ENCODE measurements around the gene KCNQ1. TPM values are rescaled to one million over a fixed set of nuclear protein-coding genes. Genes with fewer than 3 reads are reported as not detected.

KCNQ1 gene
- polyA plus RNA-seq, 1 of the 3 experiments (the other 2 are of a cell fraction), result 0.05 TPM

DNA sequence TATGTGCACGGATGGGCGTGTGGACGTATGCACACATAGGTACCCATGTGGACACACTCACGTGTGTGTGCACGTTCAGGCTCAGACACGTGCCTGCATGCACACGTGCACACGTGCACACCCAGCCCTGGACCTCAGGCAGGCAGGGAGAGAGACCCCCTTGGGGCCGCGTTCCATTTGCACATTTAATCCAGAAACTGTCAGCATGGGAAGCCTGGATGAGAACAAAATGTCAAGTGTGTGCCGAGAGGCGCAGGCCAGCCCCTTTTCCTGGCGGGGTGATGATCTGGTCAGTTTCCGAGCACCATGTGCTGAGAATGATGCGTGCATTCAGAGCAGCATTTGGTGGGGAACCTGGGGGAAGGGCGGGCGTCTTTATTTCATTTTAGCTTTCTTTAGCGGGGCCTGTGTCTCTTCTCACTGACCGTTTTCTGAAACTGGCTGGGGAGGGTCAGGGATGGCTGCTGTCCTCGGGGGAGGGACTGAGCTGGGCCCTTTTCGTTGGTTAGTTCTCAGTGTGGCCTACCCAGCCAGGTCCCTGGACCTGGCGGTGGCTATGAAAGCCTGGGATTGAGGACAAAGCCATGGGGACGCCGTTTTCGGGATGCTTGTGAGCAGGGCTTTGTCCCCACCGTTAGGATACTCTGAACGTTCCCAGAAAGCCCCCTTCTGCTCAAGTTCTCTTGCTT is 96.3 kb downstream of the KCNQ1 start (continued):
- TF ChIP-seq RXRA (IDR thresholded peaks at IDR 0.05; ENCODE audit: borderline replicate concordance, low read depth) (no peak), YY1 (IDR thresholded peaks at IDR 0.05; ENCODE audit: low read depth) (no peak), EP300 (IDR thresholded peaks at IDR 0.05; ENCODE audit: borderline replicate concordance in 1 of 2, low read depth in 1 of 2, low read length in 1 of 2) (no peak)

- Histone ChIP-seq H2AFZ (ENCODE audit: low read depth) (no peak overlapping the region), H3K79me2 (ENCODE audit: insufficient read depth) (no peaks in the 10 kb centered on the region), H3K9me3 (no peaks in the 10 kb centered on the region), H3F3A (replicated peaks; ENCODE audit: insufficient read depth) (no peaks in the 10 kb centered on the region), H3K4me3 (ENCODE audit: low read depth in 2 of 2, low read length in 1 of 2) (no peak overlapping the region), H3K36me3 (replicated peaks in 1 of 2; ENCODE audit: control insufficient read depth in 1 of 2, insufficient read depth in 2 of 2, low read length in 1 of 2) (no peaks in the 10 kb centered on the region), H3K4me2 (no peak overlapping the region), H3K9ac (no peak overlapping the region), H3K4me1 (ENCODE audit: control insufficient read depth in 1 of 2, insufficient read depth in 2 of 2, low read depth in 1 of 2, low read length in 1 of 2) (no peaks in the 10 kb centered on the region), H3K9me2 (no peaks in the 10 kb centered on the region), H3K27ac (ENCODE audit: low read depth in 2 of 2, low read length in 1 of 2) (no peak overlapping the region), H4K20me1 (ENCODE audit: insufficient read depth) (no peaks in the 10 kb centered on the region), H3K27me3 (ENCODE audit: insufficient read depth) (no peaks in the 10 kb centered on the region)
- 53% methylated on average over 8 of the region's 14 CpGs for WGBS (ENCODE audit: low lambda C conversion rate)
- TF ChIP-seq GATA2 (CRISPR knock-in tag; IDR thresholded peaks at IDR 0.05), result no peak
- no peak for TF ChIP-seq POLR2AphosphoS5 (IDR thresholded peaks at IDR 0.05; ENCODE audit: low read depth, low read length)
- no peak for TF ChIP-seq ELF1 (IDR thresholded peaks at IDR 0.05)
- TF ChIP-seq MXI1 (IDR thresholded peaks at IDR 0.05; ENCODE audit: low read depth, low read length), result no peak
- TF ChIP-seq, protein P1, sequence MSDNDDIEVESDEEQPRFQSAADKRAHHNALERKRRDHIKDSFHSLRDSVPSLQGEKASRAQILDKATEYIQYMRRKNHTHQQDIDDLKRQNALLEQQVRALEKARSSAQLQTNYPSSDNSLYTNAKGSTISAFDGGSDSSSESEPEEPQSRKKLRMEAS (IDR thresholded peaks at IDR 0.05; ENCODE audit: low read depth), result no peak
- TF ChIP-seq REST (IDR thresholded peaks at IDR 0.05; ENCODE audit: low read depth, low read length), result no peak
- TF ChIP-seq FOSL2 (IDR thresholded peaks at IDR 0.05; ENCODE audit: borderline replicate concordance, low read depth), result no peak
- TF ChIP-seq TCF12 (IDR thresholded peaks at IDR 0.05), result no peak
- TF ChIP-seq NFIC (IDR thresholded peaks at IDR 0.05; ENCODE audit: borderline replicate concordance), result no peak
- no peak for TF ChIP-seq GABPA (IDR thresholded peaks at IDR 0.05; ENCODE audit: low read depth)
- no peak for TF ChIP-seq TAF1 (IDR thresholded peaks at IDR 0.05; ENCODE audit: borderline replicate concordance, low read depth, low read length)
- TF ChIP-seq NRF1 (IDR thresholded peaks at IDR 0.05; ENCODE audit: low read depth, low read length), result no peak
- no peak for TF ChIP-seq MEF2A (IDR thresholded peaks at IDR 0.05; ENCODE audit: borderline replicate concordance, low read depth)
- TF ChIP-seq, protein P2, sequence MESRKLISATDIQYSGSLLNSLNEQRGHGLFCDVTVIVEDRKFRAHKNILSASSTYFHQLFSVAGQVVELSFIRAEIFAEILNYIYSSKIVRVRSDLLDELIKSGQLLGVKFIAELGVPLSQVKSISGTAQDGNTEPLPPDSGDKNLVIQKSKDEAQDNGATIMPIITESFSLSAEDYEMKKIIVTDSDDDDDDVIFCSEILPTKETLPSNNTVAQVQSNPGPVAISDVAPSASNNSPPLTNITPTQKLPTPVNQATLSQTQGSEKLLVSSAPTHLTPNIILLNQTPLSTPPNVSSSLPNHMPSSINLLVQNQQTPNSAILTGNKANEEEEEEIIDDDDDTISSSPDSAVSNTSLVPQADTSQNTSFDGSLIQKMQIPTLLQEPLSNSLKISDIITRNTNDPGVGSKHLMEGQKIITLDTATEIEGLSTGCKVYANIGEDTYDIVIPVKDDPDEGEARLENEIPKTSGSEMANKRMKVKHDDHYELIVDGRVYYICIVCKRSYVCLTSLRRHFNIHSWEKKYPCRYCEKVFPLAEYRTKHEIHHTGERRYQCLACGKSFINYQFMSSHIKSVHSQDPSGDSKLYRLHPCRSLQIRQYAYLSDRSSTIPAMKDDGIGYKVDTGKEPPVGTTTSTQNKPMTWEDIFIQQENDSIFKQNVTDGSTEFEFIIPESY (IDR thresholded peaks at IDR 0.05; ENCODE audit: borderline replicate concordance, low read depth), result no peak
- no peak for TF ChIP-seq TEAD4 (IDR thresholded peaks at IDR 0.05; ENCODE audit: borderline replicate concordance, insufficient read depth)
- TF ChIP-seq EP300 (IDR thresholded peaks at IDR 0.05; ENCODE audit: borderline replicate concordance in 1 of 2, low read depth in 1 of 2, low read length in 1 of 2), result no peak
- no peak for TF ChIP-seq SIN3A (IDR thresholded peaks at IDR 0.05; ENCODE audit: borderline replicate concordance, low read depth, low read length)
- TF ChIP-seq RXRA (IDR thresholded peaks at IDR 0.05; ENCODE audit: borderline replicate concordance, low read depth), result no peak
- TF ChIP-seq, protein P3, sequence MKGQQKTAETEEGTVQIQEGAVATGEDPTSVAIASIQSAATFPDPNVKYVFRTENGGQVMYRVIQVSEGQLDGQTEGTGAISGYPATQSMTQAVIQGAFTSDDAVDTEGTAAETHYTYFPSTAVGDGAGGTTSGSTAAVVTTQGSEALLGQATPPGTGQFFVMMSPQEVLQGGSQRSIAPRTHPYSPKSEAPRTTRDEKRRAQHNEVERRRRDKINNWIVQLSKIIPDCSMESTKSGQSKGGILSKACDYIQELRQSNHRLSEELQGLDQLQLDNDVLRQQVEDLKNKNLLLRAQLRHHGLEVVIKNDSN (IDR thresholded peaks at IDR 0.05; ENCODE audit: borderline replicate concordance, low read depth), result no peak
- no peak for TF ChIP-seq FOXJ3 (CRISPR knock-in tag; IDR thresholded peaks at IDR 0.05)
- DNase-seq, result no peak
- POLR2A ChIA-PET, result no interaction called here
- CTCF ChIA-PET, result interaction anchor here (0.5 to 15.4 kb wide), 5 partner anchors 8 to 347 kb away, joined by 3 to 1016 read pairs (median 5); partner anchors contain the start of gene CDKN1C
These were observed 97.1 kb downstream of the KCNQ1 start for GRCh38 chr11:2541881-2542361.

Measured in SK-N-SH (cell line).